Measurements from ENCODE around the gene RTRAF.

Gene RTRAF

DNA sequence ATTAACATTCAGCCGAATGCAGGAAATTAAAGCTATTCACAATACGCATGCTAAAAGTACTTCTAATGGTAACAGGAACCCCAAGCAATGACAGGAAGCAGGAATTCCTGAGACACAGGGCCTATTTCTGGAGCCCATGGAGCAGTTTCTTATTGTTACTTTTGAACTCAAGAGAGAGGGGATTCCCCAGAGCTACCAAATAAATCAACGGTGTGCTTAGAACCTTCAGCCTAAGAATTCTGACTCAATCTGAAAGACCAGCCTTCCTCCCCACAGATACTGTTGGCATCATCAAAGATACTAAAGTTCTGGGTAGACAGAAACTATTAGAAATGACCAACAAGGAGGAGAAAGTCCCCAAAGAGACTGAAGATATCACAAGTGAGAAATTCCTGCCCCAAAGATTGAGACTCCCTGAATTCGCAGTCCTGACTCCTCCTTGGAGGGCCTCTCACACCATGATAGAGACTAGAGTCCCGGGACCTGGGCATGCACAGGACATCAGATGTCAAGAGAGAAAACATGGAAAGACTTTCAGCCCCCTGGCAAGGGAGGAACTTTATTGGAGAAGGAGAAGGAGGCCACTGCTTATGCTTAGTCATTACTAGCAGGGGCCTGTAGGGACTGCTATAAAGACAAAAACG lies 32.7 kb downstream of the RTRAF start:
- no peak for DNase-seq

DNA sequence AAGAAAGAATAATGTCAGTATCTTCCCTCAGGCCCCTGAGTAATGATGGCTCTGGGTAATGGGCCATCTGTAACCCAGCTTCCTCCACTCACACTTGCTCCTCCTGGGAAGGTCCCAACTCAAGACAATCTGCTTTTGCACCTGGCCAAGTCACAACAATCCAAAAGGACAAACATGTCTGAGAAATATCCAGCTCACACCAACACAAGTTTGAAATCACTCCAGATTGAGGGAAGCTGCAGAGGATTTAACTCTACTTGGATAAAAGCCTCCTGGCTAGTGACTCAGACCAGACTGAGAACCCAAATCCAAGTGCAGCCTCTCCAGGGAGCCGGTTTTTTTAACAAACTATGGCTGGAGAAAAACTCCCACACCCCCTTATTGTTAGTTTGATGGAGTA lies 34.2 kb downstream of the RTRAF start:
- DNase-seq = no peak

DNA sequence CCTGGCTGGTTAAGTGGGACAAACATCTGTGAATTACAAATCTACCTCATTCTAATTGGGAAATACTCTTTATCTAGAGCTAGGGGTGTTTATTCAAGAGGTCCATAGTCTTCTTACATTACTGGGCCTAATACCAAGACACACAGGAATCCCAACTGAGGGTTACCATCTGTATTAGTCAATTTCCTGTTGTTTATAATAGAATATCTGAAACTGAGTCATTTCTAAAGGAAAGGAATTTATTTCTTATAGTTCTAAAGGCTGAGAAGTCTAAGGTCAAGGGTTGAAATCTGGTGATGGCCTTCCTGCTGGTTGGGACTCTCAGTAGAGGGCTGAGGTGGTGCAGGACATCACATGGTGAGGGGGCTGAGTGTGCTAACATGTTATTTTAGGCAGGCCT lies 36.0 kb downstream of the RTRAF start:
- no peak for DNase-seq

DNA sequence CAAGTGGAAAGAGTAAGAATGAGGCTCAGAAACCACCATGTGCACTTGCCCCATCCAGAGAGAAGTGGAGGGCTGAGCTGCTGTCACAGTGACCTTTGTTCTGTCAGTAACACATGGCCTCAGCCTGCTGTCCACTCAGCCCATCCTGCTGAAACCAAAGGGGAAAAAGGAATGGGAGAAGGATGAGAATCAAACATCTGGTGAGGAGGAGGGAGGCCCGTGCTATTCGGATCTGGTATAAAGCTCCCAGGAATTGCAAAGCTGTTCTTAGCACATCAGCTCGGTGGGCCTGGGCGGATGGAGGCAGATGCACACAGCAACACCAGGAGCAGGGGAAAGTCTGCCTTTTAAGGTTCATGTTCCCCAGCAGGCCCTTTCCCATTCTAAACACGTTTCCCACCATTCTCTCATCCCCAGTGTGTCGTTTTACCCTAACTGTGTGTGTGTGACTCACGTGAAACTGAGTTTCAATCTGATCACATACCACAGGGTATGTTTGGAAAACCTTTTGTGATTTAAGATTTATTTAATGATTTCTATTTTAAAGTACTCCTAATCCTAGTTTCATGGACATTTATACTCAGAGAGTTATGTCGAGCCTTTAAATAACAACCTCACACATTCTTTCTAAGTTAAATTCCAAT lies 36.8 kb downstream of the RTRAF start:
- no peak for DNase-seq

DNA sequence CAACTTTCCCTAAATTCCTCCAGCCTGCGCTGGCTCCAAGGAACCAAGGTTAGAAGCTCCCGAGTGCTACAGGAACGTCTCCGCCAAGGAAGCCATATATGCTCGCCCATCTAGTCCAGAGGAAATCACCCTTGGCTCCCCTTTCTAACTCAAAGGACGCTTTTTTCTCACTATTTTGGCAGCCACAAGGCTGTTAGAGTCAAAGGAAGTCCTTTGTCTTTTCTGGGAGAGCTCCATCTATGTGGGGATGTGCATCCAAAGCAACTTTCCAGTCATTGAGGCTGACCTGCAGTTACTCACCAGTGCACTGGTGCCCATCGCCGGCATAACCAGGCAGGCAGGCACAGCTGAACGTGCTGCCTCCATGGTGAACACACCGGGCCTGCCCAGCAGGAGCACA lies 37.6 kb downstream of the RTRAF start:
- no peak for DNase-seq

DNA sequence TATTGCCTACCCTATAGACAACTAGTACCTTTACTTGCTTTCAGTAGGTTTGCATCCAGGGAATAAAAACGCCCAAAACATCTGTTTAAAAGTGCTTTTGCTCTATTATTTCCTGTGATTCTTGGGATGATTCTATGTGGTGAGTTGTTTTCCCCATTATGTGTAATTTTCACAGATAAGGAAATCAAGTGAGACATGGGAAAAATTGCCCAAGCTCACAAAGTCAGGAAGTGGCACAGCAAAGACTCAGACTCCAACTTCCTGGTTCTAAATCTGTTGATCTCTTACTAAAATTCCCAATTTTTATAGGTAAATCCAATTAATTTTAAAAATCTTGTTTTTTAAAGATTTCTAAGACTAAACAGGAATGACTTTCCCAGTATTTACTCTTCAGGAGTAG lies 40.5 kb downstream of the RTRAF start:
- DNase-seq = no peak

DNA sequence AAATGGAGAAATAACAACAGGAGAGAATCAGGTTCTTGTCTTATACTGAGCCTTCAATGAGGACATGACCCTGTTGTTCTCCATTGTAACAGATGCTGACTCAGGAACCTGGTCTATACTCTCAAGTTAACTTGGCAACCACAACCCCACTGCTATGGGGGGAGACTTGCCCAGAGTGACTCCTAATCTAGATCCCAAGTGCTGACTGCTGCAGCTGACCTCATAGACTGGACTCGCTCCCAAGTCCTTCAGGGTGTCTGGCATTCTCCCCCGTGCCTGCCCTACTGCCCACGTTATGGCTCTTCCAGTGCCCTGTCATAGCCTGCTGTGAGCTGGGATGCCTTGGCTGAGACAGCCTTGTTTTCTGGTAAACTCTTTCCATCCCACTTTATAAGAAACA lies 42.4 kb downstream of the RTRAF start:
- DNase-seq = no peak

DNA sequence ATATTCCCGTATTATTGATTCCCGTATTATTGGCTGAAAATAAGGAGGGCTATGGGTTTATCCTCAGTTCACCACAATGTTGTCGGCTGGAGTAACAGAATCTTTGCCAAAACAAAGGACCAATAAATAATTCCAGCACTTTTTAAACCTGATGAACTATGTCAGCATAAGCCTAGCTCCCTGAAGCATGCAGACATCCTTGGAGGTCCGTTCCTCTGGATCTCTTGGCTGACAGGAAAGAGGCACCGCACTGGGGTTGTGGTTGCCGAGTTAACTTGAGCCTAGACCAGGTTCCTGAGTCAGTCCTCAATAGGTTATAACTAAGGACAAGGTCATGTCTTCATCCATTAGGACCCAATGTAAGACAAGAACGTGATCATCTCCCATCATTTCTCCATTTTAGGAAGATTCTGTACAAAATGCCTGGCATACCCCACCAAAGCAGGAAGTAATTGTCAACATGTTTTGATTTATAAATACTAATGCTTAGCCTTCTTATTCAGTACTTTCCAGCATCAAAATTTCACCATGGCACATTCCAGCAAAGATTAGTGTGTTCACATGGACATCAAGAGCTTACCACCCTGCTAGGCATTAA lies 43.0 kb downstream of the RTRAF start:
- DNase-seq = no peak

DNA sequence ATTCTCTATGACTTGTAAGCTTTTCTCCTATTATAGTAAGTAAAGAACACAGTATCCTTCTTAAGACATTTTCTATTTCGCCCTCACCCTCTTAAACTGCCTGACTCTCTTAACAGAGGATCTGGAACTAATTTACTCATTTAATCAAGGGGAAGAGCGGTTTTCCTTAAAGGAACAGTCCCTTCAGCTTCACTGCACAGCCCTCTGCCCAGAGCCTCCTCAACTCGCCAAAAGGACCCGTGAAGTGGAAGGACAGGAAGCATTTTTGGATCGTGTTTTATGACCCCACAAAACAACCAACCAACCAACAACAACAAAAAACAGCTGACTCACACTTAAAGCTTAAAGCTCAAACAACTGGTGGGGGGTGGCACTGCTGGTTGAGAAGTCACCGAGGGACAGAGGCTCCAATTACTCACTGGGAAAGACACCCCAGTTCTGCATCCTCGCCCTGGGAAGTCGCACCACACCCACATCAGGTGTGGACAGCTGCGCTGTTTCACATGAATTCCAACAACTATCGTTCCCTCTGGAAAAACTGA lies 43.8 kb downstream of the RTRAF start:
- no peak for DNase-seq

DNA sequence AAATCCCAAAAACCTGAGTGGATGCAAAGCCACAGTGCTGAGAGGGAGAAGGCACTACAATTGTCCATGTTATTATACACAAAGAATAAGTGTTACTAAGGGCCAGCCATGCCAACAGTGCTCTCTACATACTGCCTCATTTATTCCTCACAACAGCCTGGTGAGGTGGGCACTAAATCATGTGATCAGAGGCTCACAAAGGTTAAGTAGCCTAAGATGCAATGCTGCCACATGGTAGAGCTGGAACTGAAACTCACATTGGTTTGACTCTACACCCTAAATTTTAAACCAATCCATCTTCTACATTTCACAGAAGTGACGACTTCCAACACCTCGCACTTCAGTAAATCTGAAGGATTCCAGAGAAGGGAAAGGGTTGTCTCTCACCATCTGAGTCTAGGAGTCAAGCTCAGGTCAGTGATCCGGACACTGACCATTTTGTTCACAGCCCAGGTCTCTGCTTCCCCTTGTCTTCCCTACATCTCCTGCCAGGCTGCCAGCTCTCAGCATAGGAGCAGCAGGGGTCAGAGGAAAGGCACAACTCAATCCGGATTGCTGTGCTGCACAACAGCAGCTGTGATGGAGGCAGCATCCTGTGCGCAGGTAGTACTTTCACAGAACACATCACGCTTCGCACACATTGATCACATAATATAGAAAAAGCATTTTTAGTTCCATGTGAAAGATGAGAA lies 49.9 kb downstream of the RTRAF start:
- no peak for DNase-seq

DNA sequence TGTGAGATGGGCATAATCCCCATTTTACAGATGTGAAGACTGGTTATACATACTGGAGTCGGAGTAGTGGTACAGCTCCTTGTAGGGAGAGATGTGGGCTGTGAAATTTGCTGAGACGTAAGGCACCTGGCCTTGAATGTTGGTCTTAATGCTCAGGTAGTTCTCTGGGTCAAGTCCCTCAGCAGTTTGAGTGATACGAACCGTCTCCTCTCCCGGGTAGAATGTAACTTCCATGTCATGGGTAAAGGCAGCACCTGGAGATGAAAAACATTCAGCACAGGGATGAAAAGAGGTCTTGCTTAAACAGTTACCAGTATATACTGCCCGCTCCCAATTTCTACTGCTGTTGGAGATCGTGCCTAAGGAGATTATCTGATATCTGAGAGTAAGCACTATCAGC lies 51.3 kb downstream of the RTRAF start:
- DNase-seq = no peak

DNA sequence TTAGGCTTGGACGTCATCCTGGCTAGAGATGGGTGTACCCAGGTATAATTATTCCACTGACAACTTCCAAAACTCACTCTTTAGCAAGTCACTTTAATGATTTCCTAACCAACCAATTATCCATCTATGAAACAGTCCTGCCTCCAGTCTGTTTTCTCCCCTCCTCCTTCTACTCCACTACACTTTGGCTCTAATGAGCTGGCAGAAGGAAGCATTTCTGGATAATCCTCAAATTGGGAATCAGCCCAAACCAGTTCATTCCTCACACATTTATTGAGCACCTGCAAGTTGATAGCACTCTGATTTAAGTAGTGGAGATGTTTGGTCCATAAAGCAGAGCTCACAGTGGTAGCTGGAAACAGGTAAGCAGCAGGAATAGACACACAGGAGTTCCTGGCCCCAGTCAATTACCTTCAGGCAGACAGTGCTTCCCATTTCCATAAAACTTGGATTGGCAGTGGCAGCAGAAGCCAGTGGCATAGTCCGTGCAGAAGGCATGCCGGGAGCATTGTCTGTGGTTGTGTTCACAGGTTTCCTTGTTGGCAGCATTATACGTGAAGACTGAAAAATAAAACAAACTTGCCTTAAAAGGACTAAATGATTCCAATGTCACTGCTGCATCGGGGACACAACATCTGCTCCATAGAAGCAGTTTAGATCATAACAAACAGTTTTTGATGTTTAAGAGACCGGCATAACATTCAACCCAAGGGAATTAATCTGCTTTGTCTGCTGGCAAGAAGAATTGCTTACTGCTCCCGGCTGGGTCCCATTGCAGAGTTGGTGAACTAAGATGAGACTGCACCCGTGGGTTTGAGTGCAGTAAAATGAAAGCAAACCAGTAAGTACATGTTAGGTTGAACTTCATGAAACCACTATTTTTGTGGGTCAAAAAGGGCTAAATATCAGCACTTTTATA lies 53.3 kb downstream of the RTRAF start:
- DNase-seq = no peak

DNA sequence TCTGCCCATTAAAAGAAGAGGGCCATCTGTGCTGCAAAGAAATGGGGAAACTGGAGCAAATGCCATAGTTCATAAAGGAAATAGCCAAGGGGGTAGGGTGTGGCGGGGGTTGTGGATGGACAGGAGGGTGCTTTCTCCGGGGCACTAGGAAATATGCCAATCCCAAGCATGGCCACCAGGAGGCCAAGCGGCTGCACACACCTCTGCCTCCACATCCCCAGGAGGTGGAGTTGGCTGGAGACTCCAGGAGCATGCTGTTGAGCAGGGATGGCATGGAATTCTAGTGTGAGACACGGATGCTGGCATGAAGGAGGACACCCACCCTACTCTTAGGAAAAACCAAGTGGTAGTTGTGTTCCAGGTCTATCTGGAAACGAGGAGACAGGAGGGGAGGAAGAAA lies 54.3 kb downstream of the RTRAF start:
- peak; percentile 4 for DNase-seq

DNA sequence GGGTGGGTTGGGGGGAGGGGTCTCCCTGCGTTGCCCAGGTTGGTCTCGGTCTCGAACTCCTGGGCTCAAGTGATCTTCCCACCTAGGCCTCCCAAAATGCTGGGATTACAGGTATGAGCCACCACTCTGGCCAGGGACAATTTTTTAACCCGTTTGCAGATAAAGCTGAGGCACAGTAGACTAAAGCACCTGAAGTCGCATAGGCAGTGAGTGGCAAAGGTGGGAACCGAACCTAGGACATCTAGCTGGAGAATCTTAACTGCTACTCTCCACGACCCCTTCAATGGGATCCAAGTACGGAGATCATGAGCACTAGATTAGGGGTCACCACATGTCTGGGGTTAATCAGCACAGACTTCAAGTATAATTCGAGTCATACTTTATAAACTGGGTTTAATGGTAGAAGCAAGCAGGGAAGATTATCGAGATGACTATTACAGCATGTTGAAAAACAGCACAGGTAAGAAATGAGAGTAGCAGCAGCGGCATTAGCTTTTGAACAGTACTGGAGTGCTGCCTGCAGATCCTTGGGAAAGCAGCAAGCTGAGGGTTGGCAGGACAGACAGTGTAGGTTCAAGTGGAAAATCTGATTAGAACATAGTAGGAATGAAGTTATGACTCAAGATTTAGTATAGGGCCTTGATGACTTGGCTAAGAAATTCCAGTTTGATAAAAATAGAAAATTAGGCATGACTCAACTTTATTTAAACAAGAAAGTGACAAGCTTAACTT lies 55.6 kb downstream of the RTRAF start:
- DNase-seq = no peak

DNA sequence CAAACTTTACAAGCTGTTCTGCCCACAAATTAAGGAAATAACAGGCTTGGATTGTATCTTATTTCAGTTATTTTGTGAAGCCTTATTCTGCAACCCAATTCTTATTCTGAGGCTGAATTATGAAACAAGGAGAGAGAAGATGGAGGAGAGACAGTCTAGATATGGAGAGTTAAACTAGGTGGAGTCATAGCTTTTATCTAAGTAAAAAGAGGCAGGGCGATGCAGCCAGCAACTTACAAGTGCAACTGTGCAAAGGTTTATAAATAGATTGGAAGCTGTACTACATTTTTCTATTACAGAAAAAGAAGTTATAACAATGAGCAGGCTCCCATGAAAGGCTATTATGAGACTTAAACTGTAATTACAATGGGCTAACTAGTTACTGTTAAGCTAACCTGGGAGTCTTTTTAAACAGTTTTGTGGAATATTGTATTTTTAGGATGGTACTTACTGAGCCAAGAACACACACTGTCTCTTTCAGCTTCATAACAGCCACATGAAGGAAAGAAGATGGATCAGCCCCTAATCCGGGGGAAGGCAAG lies 57.1 kb downstream of the RTRAF start:
- DNase-seq = no peak

DNA sequence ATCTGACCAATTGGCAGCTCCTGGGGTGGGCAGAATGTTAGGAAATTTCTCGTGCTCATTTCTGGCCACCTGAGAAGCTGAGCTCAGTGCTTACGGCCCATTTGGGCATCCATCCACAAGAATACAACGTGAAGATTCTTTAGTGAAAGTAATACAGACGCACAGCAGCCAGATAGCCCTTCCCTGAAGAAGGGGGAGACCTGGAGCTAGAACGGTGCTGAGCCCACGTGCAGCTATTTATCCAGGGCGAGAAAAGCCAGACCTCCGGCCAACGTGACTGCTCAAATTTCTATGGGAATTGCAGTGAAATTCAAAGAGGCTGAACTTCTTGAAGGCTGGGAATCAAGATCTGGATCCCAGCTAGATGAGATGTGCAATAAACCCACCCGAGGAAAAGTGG lies 58.8 kb downstream of the RTRAF start:
- no peak for DNase-seq

DNA sequence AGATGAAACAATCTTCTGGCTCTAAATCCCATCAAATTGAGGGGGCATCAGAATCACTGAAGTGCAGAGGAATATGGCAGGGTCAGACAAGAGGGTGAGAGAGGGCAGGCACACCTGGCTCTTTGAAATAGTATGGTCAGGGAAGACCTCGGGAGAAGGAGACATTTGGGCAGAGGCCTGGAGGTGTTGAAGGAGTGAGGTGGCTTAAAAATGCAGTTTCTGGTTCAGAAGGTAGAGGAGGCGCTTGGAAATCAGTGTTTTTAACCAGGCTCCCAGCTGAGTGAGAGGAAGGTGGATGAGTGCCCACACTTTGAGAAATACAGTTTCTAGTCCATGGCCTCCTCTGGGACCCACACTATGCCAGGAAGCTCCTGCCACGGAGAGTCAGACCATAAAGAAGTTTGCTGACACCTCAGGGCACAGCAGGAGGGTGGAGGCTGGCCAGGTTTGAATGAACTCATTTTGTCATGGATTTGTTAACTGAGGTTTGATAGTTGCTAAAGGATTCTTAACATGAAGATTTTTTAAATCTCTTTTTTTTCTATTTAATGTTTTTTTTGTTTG lies 59.4 kb downstream of the RTRAF start:
- no peak for DNase-seq

DNA sequence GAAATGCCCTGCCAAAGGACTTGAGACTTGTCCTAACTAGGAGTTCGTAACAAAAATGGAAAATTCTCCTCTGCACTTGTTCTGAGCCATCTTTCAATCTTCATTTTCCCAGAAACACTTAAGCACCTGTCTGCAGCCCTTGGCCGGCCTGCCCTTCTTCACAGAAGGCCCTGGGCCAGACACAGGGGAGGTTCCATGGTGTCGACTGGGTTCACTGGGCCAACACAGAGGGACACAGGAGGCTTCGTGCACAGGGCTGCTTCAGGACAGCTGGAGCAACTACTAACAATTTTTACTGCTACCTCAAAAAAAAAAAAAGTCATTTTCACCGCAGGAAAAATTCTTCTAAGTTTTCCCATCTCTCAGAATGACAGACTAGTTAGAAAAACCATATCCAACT lies 59.9 kb downstream of the RTRAF start:
- no peak for DNase-seq

DNA sequence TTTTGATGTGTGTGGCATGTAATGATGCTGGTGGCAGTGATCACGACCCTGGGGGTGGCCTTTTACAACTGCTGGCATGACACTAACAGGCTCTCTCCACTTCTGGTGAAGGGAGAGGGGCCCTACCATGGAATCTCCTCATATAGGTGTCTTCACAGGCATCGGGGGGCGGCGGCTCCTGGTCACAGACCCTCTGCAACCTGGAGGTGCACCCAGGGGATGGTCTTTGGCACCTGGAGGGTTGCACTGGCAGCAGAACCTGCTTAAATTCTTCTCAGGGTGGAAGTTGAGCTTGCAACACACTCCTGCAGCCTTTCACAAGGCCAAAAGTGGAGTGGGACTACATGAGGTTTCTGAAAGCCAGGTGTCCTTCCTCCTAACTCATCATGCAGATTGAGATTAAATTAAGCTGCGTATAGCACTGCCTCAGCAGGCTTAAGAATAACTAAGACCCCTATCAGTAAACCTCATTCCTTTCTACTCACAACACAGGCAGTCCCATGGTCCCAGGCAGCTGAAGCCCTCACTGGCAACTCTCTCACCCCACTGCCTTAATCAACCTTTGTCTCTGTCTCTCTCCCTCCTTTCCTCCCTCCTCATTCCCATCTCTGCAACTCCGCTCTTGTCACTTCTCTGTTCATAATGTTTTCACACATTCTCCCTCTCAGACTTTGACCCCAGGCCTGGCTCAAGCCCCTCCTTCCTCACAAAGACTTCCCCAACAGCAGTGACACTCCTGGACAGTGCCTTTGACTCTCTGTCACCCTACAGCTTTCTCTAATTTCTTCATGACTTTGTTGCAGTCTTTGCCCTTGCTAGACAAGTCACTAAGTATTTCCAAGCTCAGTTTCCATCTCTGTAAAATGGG lies 60.6 kb downstream of the RTRAF start:
- no peak for DNase-seq

DNA sequence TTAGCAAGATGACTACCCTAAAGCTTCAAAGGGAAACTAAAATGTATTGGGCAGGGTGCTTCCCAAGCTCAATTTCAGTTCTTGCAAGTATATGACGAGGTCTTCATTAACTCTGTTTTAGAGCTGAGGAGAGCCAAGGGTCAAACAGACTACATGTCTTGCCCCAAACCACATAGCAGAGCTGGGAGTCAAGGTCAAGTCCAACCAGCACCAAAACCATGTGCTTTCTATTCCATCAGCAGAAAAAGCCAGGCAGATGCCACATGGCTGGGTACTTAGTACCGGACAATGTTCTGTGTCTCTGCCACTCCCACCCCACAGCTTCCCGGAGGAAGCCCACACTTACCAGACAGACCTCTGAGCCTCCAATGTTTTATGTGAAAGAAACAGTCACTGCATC lies 61.9 kb downstream of the RTRAF start:
- no peak for DNase-seq
